HUES48 (cell line): ENCODE data around the gene ELOVL6.

Experiments used
- H3K27ac ChIP-seq: one replicate; pipeline ENCODE4 v1.7.0; 2013; ENCODE audit warnings: low read depth, low read length, inconsistent platforms
- H3K27me3 ChIP-seq: 2 replicates; pipeline ENCODE4 v1.6.1; 2013; ENCODE audit warnings: mild to moderate bottlenecking, low read length; ENCODE audit not compliant: control insufficient read depth, insufficient read depth
- H3K36me3 ChIP-seq: 2 replicates; pipeline ENCODE4 v1.6.1; 2013; ENCODE audit warnings: low read length; ENCODE audit not compliant: control insufficient read depth, insufficient read depth
- H3K4me1 ChIP-seq: 2 replicates; pipeline ENCODE4 v1.6.1; 2013; ENCODE audit warnings: mild to moderate bottlenecking, low read length; ENCODE audit not compliant: control insufficient read depth, insufficient read depth
- H3K4me3 ChIP-seq: 2 replicates; pipeline ENCODE4 v1.5.1; 2013; ENCODE audit warnings: mild to moderate bottlenecking, low read depth, low read length
- H3K9ac ChIP-seq: 2 replicates; pipeline ENCODE4 v1.6.1; 2013; ENCODE audit warnings: mild to moderate bottlenecking, low read depth, low read length, moderate library complexity
- H3K9me3 ChIP-seq: 2 replicates; pipeline ENCODE4 v1.6.1; 2013; ENCODE audit warnings: low read length; ENCODE audit not compliant: control insufficient read depth, insufficient read depth

The ELOVL6 gene

DNA sequence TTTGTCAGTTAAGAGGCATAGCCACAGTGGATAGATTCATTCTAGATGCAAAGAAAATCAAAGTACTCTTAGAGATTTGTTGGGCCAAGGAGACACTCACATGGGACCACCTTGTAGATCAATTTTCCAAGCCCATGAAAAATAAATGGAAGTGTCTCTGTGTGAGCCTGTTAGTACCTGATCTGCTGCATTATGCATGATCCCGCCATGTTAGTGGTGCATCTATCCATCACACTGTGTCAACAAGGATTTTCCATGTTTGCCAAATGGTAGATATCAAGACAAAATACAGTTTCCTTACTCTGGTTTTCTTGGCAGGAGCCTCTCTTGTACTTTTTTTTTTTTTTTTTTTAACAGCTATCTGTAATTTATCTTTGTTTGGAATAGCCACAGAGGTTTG lies 173.4 kb downstream of the ELOVL6 start:
- no peaks in the 10 kb centered on the region for H3K36me3 ChIP-seq
- H3K27me3 ChIP-seq: no peaks in the 10 kb centered on the region
- no peak overlapping the region for H3K4me3 ChIP-seq
- H3K9me3 ChIP-seq: no peaks in the 10 kb centered on the region
- no peak overlapping the region for H3K27ac ChIP-seq
- H3K9ac ChIP-seq: no peak overlapping the region
- H3K4me1 ChIP-seq: peaks cover 9% of the 10 kb centered on the region

DNA sequence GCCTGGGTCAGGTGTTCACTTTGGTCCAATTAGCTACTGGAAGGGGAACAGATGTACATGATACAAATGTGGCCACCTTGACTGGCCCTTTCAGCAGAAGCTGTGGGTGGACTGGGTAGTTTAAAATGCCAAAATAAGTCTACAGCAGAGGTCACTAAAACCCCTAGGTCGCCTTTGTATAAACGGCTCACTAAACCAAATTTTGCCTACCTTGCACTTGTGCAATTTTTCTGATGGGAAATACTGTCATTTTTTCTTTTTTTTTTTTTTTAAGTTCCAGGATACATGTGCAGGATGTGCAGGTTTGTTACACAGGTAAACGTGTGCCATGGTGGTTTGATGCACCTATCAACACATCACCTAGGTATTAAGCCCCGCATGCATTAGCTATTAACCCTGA lies 176.0 kb downstream of the ELOVL6 start:
- Histone ChIP-seq H3K27me3 (no peaks in the 10 kb centered on the region), H3K36me3 (no peaks in the 10 kb centered on the region), H3K4me1 (peaks cover 13% of the 10 kb centered on the region), H3K9me3 (no peaks in the 10 kb centered on the region), H3K4me3 (no peak overlapping the region), H3K27ac (no peak overlapping the region), H3K9ac (no peak overlapping the region)

DNA sequence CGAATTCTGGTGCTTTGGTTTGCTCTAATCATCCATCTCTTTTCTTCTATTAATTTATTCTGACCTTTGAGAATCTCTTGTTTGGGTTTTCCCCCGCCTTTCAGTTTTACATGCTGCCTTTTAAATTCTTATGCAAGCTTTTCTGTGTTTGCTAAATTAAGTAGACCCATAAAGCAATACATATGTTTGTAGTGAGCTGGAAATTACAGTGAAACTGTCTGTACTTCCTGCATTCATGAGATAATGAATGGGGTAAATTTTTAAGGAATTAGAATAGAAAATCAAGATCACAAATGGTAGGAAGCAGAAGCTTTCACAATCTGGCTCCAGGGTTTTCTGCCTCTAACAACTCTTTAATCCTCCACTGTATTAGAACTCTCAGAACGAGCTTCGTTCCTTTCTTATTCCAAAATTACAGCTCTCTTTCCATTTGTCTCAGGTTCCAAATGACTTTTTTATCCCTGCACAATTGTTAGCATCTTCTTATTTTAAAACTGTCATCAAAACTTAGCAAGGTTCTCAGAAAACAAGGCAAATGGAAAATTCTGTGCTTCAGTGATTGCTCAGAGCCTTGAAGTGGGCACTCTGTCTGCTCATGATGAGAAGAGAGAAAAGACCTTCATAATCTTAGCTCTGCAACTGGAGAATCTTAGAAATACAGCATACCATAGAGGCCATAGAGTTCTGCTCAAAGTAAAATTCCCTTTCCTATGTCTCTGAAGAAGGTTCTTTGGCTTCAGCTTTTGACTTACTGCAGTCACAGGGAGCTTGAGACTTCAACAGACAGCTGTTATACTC lies 177.6 kb downstream of the ELOVL6 start:
- Histone ChIP-seq H3K36me3 (no peaks in the 10 kb centered on the region), H3K4me3 (no peak overlapping the region), H3K9ac (no peak overlapping the region), H3K27ac (no peak overlapping the region), H3K27me3 (no peaks in the 10 kb centered on the region), H3K4me1 (peaks cover 13% of the 10 kb centered on the region), H3K9me3 (no peaks in the 10 kb centered on the region)

DNA sequence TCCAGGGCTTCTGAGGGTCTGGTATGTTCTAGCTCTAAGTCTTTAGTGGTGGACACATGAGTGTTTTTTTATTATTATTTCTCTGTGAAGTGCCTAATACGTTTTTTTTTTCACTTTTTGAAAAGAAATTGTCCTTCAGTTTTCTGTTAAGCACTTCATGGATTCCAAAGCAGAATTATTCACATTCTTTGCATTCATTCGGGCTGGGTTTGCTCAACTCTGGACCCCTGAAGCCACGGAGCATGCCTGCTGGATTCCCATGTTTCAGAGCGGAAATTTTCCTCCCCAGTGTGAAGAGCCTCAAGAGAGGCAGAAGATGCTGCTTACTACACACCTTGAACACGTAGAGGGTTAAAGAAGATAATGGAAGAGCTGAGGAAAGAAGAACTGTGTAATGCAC lies 178.3 kb downstream of the ELOVL6 start:
- peaks cover 13% of the 10 kb centered on the region for H3K4me1 ChIP-seq
- H3K4me3 ChIP-seq: no peak overlapping the region
- no peak overlapping the region for H3K27ac ChIP-seq
- no peaks in the 10 kb centered on the region for H3K9me3 ChIP-seq
- no peak overlapping the region for H3K9ac ChIP-seq
- no peaks in the 10 kb centered on the region for H3K27me3 ChIP-seq
- H3K36me3 ChIP-seq: no peaks in the 10 kb centered on the region

DNA sequence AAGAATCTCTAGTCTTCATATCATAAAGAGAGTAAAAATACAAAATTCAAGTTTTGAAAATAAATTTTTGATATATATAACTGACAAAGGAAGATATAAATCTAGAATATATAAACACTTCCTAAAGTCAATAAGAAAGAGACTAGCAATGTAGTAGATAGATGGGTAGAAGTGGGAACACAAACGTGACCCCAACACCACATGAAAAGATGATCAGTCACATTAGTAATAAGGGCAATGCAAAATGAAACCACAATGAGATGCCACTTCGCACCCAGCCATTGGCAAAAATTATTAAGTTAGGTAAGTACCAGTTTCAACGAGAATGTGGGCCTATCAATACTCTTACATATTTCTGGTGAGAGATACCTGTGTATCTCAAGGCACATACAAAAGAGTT lies 179.3 kb downstream of the ELOVL6 start:
- peaks cover 13% of the 10 kb centered on the region for H3K4me1 ChIP-seq
- H3K27me3 ChIP-seq: no peaks in the 10 kb centered on the region
- no peak overlapping the region for H3K27ac ChIP-seq
- no peak overlapping the region for H3K4me3 ChIP-seq
- H3K9me3 ChIP-seq: no peaks in the 10 kb centered on the region
- no peaks in the 10 kb centered on the region for H3K36me3 ChIP-seq
- no peak overlapping the region for H3K9ac ChIP-seq

DNA sequence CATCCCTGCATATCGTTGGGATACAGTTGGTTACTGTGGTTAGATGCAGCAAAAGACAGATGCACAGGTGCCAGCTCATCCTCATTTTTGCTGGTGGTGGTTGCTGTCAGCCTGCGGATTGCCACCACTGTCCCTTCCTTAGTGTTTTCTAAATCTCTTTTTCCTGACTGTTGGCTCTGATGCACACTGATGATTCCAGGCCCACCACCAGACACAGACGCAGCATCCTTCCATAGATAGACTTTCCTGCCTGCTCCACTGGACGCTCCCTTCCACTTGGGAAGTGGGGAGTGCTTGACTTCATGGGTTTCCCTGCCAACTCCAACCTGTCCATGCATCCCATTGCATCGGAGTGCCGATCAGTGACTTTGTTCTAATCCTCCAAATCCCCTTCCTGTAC lies 184.2 kb downstream of the ELOVL6 start:
- H3K4me1 ChIP-seq: peaks cover 2% of the 10 kb centered on the region; the same call in 1 of the 2 replicates
- no peaks in the 10 kb centered on the region for H3K36me3 ChIP-seq
- H3K9me3 ChIP-seq: no peaks in the 10 kb centered on the region
- H3K4me3 ChIP-seq: no peak overlapping the region
- no peak overlapping the region for H3K9ac ChIP-seq
- H3K27ac ChIP-seq: no peak overlapping the region
- no peaks in the 10 kb centered on the region for H3K27me3 ChIP-seq

DNA sequence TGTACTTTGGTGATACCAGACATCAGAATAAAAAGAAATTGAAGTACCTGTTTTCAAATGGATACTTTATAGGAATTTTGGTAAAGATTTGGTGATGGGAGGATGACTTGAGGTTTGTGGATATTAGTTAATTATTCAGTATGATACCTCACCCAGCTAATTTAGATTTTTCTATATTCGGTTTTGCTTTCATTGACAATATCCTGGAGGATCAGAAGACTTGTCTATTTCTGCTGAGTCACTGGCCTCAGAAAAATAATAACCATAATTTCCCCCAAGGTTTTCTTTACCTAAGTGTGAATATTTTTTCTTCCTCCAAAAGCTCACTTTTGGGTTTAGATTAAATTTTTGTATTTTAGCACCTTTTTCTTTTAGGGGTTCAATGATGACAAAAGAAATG lies 185.5 kb downstream of the ELOVL6 start:
- H3K27ac ChIP-seq: no peak overlapping the region
- no peaks in the 10 kb centered on the region for H3K9me3 ChIP-seq
- H3K27me3 ChIP-seq: no peaks in the 10 kb centered on the region
- no peak overlapping the region for H3K9ac ChIP-seq
- H3K4me1 ChIP-seq: peaks cover 2% of the 10 kb centered on the region; the same call in 1 of the 2 replicates
- H3K36me3 ChIP-seq: no peaks in the 10 kb centered on the region
- no peak overlapping the region for H3K4me3 ChIP-seq

DNA sequence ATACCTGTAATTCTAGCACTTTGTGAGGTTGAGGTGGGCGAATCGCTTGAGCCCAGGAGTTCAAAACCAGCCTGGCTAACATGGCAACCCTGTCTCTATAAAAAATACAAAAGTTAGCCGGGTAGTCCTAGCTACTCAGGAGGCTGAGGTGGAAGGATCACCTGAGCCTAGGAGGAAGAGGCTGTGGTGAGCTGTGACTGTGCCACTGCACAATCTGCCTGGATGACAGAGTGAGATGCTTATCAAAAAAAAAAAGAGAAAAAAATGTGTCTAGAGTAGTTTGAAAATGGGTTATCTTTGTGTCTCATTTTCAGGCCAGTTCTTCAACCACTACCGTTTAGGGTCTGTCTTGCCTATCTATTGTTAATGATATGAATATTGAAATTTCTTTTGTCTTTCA lies 187.6 kb downstream of the ELOVL6 start:
- Histone ChIP-seq H3K4me1 (peaks cover 2% of the 10 kb centered on the region; the same call in 1 of the 2 replicates), H3K9me3 (no peaks in the 10 kb centered on the region), H3K36me3 (no peaks in the 10 kb centered on the region), H3K27me3 (no peaks in the 10 kb centered on the region), H3K27ac (no peak overlapping the region), H3K4me3 (no peak overlapping the region), H3K9ac (no peak overlapping the region)

DNA sequence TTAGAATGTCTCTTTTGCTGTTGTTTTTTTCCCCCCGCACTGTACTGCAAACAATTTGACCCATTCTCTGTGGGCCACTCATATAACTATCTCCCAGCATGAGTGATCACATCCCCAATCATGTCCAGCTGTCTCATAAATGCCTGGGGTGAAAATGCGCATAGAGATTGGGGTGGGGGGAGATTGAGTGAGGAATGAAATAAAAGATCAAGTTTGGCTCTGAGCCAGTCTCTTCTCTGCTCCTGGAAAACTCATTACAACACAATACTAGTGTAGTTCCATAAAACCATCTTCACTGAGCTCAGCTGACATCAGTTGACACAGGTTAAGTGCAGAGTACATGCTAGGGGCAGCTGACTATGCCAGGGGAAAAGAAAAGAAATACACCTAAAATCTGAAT lies 188.9 kb downstream of the ELOVL6 start:
- no peaks in the 10 kb centered on the region for H3K36me3 ChIP-seq
- H3K9ac ChIP-seq: no peak overlapping the region
- no peaks in the 10 kb centered on the region for H3K27me3 ChIP-seq
- peaks cover 2% of the 10 kb centered on the region; the same call in 1 of the 2 replicates for H3K4me1 ChIP-seq
- H3K4me3 ChIP-seq: no peak overlapping the region
- H3K27ac ChIP-seq: no peak overlapping the region
- H3K9me3 ChIP-seq: no peaks in the 10 kb centered on the region

DNA sequence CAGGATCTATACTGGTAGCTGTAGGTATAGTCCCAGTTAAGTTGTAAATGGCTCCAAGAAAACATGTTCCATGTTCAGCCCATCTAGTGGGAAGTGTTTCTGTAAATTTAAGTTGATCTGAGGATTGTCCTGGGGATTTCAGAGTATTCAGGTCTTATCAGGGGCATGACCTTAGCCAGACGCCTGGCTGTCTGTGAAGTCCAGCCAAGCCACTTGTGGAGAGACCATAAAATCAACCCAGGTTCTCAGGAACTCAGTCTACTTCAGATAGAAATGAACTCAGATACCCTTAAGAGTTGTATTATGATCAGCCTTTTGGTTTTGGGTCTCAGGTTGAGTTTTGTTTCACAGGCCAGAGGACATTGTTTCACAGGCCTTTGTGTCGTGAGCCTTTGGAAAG lies 189.9 kb downstream of the ELOVL6 start:
- H3K9me3 ChIP-seq: no peaks in the 10 kb centered on the region
- no peak overlapping the region for H3K9ac ChIP-seq
- H3K27me3 ChIP-seq: no peaks in the 10 kb centered on the region
- H3K36me3 ChIP-seq: no peaks in the 10 kb centered on the region
- no peaks in the 10 kb centered on the region for H3K4me1 ChIP-seq
- H3K4me3 ChIP-seq: no peak overlapping the region
- H3K27ac ChIP-seq: peak overlapping the region; percentile 36

DNA sequence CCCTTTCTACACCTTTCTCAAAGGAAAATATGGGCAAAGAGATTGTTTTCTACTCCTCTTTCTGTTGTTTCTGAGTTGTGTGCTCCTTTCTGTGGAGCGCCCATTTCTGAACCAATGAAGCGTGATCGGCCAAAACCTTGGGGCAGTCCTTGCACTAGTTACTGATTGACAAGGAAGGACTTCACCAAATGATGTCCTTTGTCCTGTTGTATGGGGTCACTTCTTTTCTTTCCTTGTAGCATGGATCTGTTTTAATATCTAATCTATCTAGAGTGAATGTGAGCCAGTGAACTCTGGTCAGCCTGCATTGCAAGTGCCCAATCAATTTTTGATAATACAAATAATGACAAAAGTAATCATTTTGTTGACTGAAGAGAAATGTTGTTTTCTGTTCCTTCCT lies 191.2 kb downstream of the ELOVL6 start:
- Histone ChIP-seq H3K9me3 (no peaks in the 10 kb centered on the region), H3K36me3 (no peaks in the 10 kb centered on the region), H3K27ac (no peak overlapping the region), H3K4me3 (no peak overlapping the region), H3K27me3 (no peaks in the 10 kb centered on the region), H3K9ac (no peak overlapping the region), H3K4me1 (no peaks in the 10 kb centered on the region)
